ENCODE data around the gene CNTN6.

Gene CNTN6

DNA sequence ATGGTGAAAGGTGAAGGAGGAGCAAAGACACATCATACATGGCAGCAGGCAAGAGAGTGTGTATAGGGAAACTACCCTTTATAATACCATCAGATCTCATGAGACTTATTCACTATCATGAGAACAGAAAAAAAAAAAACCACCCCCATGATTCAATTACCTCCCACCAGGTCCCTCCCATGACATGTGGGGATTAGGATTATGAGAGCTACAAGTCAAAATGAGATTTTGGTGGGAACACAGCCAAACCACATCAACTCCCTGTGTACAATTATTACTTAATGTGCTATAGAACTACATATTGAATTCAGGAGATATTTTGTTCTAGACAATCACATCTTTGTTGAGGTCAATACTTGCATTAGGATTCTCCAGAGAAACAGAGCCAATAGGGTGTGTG, 313.4 kb downstream of the CNTN6 start:
- no peak for DNase-seq (ENCODE audit: low read depth in 3 of 3)

DNA sequence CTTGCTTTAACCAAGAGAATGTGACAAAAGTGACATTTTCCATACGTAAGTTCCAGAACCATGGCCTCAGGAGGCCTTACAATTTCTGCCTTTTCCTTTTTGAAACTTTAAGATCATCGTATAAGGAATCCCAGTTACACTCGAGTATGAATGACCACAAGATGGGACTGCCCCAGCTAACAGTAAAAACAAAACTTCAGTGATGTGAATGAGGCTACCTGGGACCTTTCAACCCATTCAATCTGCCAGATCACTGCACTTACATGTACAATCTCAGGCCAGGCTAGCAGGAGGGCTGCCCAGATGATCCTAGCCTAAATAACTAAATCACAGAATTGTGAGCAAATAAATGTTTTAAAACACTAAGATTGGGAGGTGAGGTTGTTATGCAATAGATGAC, 328.8 kb downstream of the CNTN6 start:
- DNase-seq (ENCODE audit: low read depth in 3 of 3): no peak

DNA sequence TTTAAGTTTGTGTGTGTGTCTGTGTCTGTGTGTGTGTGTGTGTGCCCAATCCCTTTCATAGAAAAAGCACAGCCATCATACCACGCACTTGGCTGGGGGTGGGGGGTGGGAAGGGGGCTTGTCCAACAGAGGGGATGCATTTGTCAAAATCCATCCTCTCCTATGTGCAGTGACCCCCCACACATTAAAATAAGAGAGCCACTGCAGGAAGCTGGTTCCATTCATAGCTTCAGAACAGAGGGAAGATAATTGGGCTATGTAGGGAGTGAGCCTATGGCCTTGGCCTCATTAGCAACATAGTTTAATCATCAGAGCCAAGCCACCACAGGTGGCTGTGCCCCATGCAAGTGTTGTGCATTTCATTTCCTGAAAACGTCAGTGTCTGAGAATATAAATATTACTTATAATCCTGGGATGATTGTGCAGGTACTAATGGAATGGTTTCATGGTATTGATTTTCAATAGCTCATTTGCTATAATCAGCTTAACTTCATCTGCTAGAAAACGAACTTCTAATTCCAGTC, 330.8 kb downstream of the CNTN6 start:
- DNase-seq (ENCODE audit: low read depth in 3 of 3): no peak

DNA sequence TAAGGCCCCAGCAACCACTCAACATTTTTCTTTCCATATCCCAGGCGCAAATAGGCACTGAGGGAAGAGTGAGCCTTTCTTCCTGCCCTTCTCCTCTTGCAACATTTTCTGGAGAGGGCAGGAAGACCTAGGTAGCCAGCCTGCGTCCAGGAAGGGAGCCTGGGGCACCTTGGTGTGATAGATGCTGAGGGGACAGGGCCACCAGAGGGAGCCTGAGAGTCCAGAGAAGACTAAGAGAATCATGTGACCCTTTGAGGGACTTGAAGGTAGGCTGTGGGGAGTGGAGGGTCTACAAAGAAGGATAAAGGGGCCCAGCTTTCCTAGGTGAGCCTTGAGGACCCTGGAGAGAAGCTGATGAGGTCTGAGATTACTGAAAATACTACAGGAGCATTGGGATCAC, 346.6 kb downstream of the CNTN6 start:
- DNase-seq (ENCODE audit: low read depth in 3 of 3): no peak

DNA sequence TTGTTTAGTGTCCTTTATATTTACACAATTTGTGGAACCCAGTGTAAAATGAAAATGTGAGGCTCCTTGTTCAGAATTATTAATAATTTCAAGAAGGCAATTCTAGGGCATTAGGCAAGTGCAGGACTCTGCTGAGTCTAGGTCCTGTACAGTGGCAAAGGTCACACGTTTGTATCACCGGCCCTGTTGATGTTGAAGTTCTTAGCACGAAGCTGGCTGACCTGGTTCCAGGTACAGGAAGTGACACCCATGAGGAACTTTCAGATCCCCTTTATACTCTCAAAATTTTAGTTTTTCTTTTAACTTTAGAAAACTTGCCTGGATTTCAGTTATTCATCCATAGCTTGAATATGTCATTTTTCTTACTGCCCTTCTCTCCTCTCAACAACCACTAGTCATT, 349.4 kb downstream of the CNTN6 start:
- no peak for DNase-seq (ENCODE audit: low read depth in 3 of 3)

DNA sequence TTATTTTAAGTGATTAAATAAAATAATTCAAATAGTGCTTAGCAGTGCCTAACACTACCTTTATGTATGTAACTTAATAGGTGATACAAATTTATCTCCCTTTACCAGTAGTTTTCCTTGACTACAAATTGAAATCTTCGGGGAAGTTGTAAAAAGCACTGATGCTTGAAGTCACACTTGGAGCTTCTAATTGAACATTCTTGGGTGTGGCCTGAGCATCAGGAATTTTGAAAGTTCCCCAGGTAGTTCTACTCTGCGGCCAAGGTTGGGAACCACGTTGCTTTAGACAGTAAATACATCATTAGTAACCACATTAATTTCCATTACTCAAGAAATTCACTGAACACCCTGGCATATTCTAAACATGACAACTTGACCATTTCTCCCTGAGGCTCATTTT, 351.4 kb downstream of the CNTN6 start:
- no peak for DNase-seq (ENCODE audit: low read depth in 3 of 3)

DNA sequence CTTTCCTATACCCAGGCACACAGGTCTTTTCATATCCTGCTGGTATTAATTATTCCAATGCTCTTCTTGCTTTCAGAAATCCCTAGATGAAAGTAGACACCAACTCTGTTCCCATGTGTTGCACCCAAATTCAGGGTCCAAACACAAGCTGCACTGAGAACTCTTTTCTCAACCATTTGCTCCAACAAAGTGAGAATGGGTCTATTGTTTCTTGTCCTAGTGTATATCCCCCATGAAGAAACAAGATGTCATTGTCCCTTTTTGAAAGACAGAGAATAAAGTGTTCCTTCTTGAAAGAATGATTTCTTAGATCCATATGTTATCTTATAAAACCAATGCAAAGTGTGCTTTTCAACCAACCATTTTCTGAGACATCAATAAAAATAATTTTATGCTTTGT, 353.7 kb downstream of the CNTN6 start:
- no peak for DNase-seq (ENCODE audit: low read depth in 3 of 3)

DNA sequence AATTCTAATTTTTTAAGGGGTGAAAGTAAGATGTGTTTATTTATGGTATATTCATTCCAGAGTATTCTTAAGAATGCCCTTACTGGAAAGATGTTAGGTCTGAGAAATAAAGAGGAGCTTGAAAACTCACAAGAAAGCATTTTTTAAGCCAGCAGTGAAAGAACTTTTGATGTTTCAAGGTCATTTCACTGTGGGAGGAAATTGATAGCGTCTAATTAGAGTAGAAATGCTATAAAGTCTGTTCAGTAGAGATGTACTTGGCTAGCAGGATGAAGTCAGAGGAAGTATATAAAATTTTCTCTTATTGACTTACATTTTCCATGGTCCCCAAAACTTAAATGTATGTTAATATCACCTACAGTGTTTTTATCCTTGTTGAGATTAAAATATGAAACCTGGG, 354.6 kb downstream of the CNTN6 start:
- DNase-seq (ENCODE audit: low read depth in 3 of 3): no peak

DNA sequence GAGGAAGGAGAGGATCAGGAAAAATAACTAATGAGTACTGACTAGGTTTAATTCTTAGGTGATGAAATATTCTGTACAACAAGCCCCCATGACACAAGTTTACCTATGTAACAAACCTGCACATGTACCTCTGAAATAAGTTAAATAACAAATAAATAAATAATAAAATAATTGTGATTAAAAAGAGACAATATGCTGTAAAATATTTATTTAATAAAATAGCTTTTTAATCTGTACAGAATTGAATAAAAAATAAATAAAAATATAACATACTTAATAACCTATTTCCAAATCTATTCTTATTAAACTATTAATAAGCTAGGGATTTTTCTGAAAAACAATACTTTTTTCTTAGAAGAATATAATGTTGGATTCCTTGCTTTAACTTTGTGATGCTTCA, 355.6 kb downstream of the CNTN6 start:
- no peak for DNase-seq (ENCODE audit: low read depth in 3 of 3)

Data from stimulated activated CD4-positive, alpha-beta T cell treated with anti-CD3 and anti-CD28 coated beads, TNF-alpha, amount 100 ng/mL, for 48 hours (primary cell).